H9 (cell line): ENCODE results near the gene DHRS2. TPM values are rescaled to one million over a fixed set of nuclear protein-coding genes. Genes with fewer than 3 reads are reported as not detected.

Experiments
- DNase-seq: peaks from one replicate; pipeline ENCODE4 v3.0.0-alpha.2; 2017
- H2AFZ ChIP-seq: one replicate; pipeline ENCODE4 v1.6.1; 2013; ENCODE audit warnings: mild to moderate bottlenecking, low read length, control low read depth, moderate library complexity
- H2AK5ac ChIP-seq: 2 replicates; pipeline ENCODE4 v1.6.1; 2013; ENCODE audit warnings: low read length, control low read depth, mixed read lengths; ENCODE audit not compliant: insufficient read length
- H2BK120ac ChIP-seq: one replicate; pipeline ENCODE4 v1.6.1; 2013; ENCODE audit warnings: low read depth, mild to moderate bottlenecking, low read length, control low read depth, inconsistent platforms; ENCODE audit not compliant: poor library complexity, severe bottlenecking
- H2BK12ac ChIP-seq: 2 replicates; pipeline ENCODE4 v1.6.1; 2013; ENCODE audit warnings: low read length, control low read depth, mixed read lengths, low read depth; ENCODE audit not compliant: insufficient read length
- H2BK15ac ChIP-seq: 2 replicates; pipeline ENCODE4 v1.6.1; 2013; ENCODE audit warnings: low read depth, low read length, control low read depth
- H2BK20ac ChIP-seq: one replicate; pipeline ENCODE4 v1.6.1; 2013; ENCODE audit warnings: low read depth, mild to moderate bottlenecking, low read length, control low read depth, inconsistent platforms; ENCODE audit not compliant: poor library complexity, severe bottlenecking
- H2BK5ac ChIP-seq: 2 replicates; pipeline ENCODE4 v1.6.1; 2013; ENCODE audit warnings: low read length, control low read depth, mixed read lengths; ENCODE audit not compliant: insufficient read length
- H3K14ac ChIP-seq: 2 replicates; pipeline ENCODE4 v1.6.1; 2013; ENCODE audit warnings: low read length, control low read depth; ENCODE audit not compliant: insufficient read depth
- H3K18ac ChIP-seq: 2 replicates; pipeline ENCODE4 v1.6.1; 2013; ENCODE audit warnings: low read depth, mild to moderate bottlenecking, mixed read lengths, low read length, control low read depth; ENCODE audit not compliant: insufficient read length
- H3K23ac ChIP-seq: 2 replicates; pipeline ENCODE4 v1.6.1; 2013; ENCODE audit warnings: low read length, control low read depth, mixed read lengths, low read depth; ENCODE audit not compliant: insufficient read length
- H3K23me2 ChIP-seq: 2 replicates; pipeline ENCODE4 v1.6.1; 2013; ENCODE audit warnings: low read depth, mild to moderate bottlenecking, mixed read lengths, low read length, control low read depth; ENCODE audit not compliant: insufficient read length, poor library complexity, severe bottlenecking
- H3K27ac ChIP-seq: 2 replicates; pipeline ENCODE4 v1.5.1; 2013; ENCODE audit warnings: low read length, control low read depth, mixed read lengths, low read depth; ENCODE audit not compliant: insufficient read length
- H3K27me3 ChIP-seq: 2 replicates; pipeline ENCODE4 v1.6.1; 2013; ENCODE audit warnings: low read length, control low read depth, inconsistent platforms; ENCODE audit not compliant: insufficient read depth
- H3K4ac ChIP-seq: 2 replicates; pipeline ENCODE4 v1.6.1; 2013; ENCODE audit warnings: low read depth, mild to moderate bottlenecking, control low read depth, inconsistent platforms, low read length, moderate library complexity
- H3K4me1 ChIP-seq: 2 replicates; pipeline ENCODE4 v1.6.1; 2013; ENCODE audit warnings: low read length, control low read depth, inconsistent platforms; ENCODE audit not compliant: insufficient read depth
- H3K4me2 ChIP-seq: 2 replicates; pipeline ENCODE4 v1.6.1; 2013; ENCODE audit warnings: low read length, control low read depth, mixed read lengths; ENCODE audit not compliant: insufficient read length, insufficient read depth
- H3K56ac ChIP-seq: 2 replicates; pipeline ENCODE4 v1.6.1; 2013; ENCODE audit warnings: low read depth, mild to moderate bottlenecking, mixed read lengths, low read length, control low read depth; ENCODE audit not compliant: insufficient read length
- H3K79me1 ChIP-seq: 2 replicates; pipeline ENCODE4 v1.6.1; 2013; ENCODE audit warnings: low read depth, mild to moderate bottlenecking, moderate library complexity, low read length, control low read depth, inconsistent platforms; ENCODE audit not compliant: insufficient read depth, poor library complexity, severe bottlenecking
- H3K79me2 ChIP-seq: 2 replicates; pipeline ENCODE4 v1.6.1; 2013; ENCODE audit warnings: low read length, control low read depth, inconsistent platforms; ENCODE audit not compliant: insufficient read depth
- H3K9ac ChIP-seq: 2 replicates; pipeline ENCODE4 v1.6.1; 2013; ENCODE audit warnings: low read length, control low read depth, mixed read lengths; ENCODE audit not compliant: insufficient read length; ENCODE audit errors: extremely low read depth
- H3K9me3 ChIP-seq: one replicate; pipeline ENCODE4 v1.6.1; 2013; ENCODE audit warnings: low read depth, low read length, inconsistent platforms; ENCODE audit not compliant: control insufficient read depth
- H3T11ph ChIP-seq: one replicate; pipeline ENCODE4 v1.6.1; 2013; ENCODE audit warnings: mild to moderate bottlenecking, low read length, control low read depth, inconsistent platforms
- H4K20me1 ChIP-seq: one replicate; pipeline ENCODE4 v1.6.1; 2013; ENCODE audit not compliant: control insufficient read depth, insufficient read length, insufficient read depth
- H4K5ac ChIP-seq: 2 replicates; pipeline ENCODE4 v1.6.1; 2013; ENCODE audit warnings: low read depth, mild to moderate bottlenecking, mixed read lengths, low read length, control low read depth; ENCODE audit not compliant: insufficient read length
- H4K8ac ChIP-seq: replicated peaks from 2 replicates; pipeline ENCODE4 v1.6.1; 2013; ENCODE audit warnings: low read length, control low read depth, mixed read lengths, low read depth; ENCODE audit not compliant: insufficient read length
- H4K91ac ChIP-seq: 2 replicates; pipeline ENCODE4 v1.6.1; 2013; ENCODE audit warnings: low read depth, mild to moderate bottlenecking, moderate library complexity, mixed read lengths, low read length, control low read depth; ENCODE audit not compliant: insufficient read length
- H3K27ac Mint-ChIP-seq, 3 experiments: 2 replicates in 2 of 3; 3 replicates in 1 of 3; pipeline ENCODE4 v1.8.0; 2020 to 2021; ENCODE audit warnings: mixed read lengths in 3 of 3, mild to moderate bottlenecking in 1 of 3, moderate library complexity in 1 of 3
- H3K27me3 Mint-ChIP-seq: 2 replicates; pipeline ENCODE4 v1.8.0; 2021; ENCODE audit warnings: low read depth, mild to moderate bottlenecking, moderate library complexity, mixed read lengths
- H3K36me3 Mint-ChIP-seq, 3 experiments: 2 replicates in 2 of 3; 3 replicates in 1 of 3; pipeline ENCODE4 v1.8.0; 2020 to 2021; ENCODE audit warnings: low read depth in 3 of 3, mixed read lengths in 3 of 3; ENCODE audit not compliant: insufficient read depth in 1 of 3
- H3K4me1 Mint-ChIP-seq, 2 experiments: 2 replicates each; pipeline ENCODE4 v1.8.0; 2020; ENCODE audit warnings: mixed read lengths in 2 of 2
- H3K4me3 Mint-ChIP-seq, 2 experiments: 2 replicates in 1 of 2; 3 replicates in 1 of 2; pipeline ENCODE4 v1.8.0; 2020 to 2021; ENCODE audit warnings: mild to moderate bottlenecking in 2 of 2, mixed read lengths in 2 of 2, moderate library complexity in 1 of 2
- H3K9me3 Mint-ChIP-seq, 2 experiments: 2 replicates in 1 of 2; 3 replicates in 1 of 2; pipeline ENCODE4 v1.8.0; 2020; ENCODE audit warnings: mild to moderate bottlenecking in 2 of 2, mixed read lengths in 2 of 2, moderate library complexity in 1 of 2
- CTCF ChIP-seq: fragments of 200-600 bp; sonication (generic); conservative IDR thresholded peaks from 3 replicates; pipeline ENCODE4 v1.8.0; 2021; ENCODE audit warnings: antibody characterized with exemption, mild to moderate bottlenecking
- WGBS: extraction: QIAGEN DNeasy Blood & Tissue Kit; methylation state at CpG from one replicate; pipeline ENCODE4 v1.1.7; 2013; ENCODE audit warnings: missing lambda C conversion rate, low lambda C conversion rate, mixed read lengths; ENCODE audit not compliant: insufficient read length; ENCODE audit errors: extremely low coverage; 5-methylcytosine and 5-hydroxymethylcytosine counted together
- total RNA-seq: library from RNA; stranded (reverse); gene quantifications from 2 replicates; pipeline ENCODE4 v1.2.1, GENCODE V29; 2021

DHRS2 gene
- total RNA-seq, 1 experiment from 2014 or later = 0.66 TPM

GRCh38 chr14:23665302-23666016 lies 29.3 kb downstream of the DHRS2 start:
- no peaks in the 10 kb centered on the region for H3K9me3 ChIP-seq
- H3K36me3 Mint-ChIP-seq = peaks cover 0 to 4% (median 0%) of the 10 kb centered on the region in 3 experiments; a peak in 1 of 7 replicates
- peaks cover 0 to 37% of the 10 kb centered on the region in 2 experiments; a peak in 2 of 5 replicates for H3K9me3 Mint-ChIP-seq
- H2AK5ac ChIP-seq = no peak overlapping the region
- H3K79me1 ChIP-seq = no peaks in the 10 kb centered on the region
- H3K14ac ChIP-seq = no peak overlapping the region
- DNase-seq = no peak
- no peak overlapping the region for H3K18ac ChIP-seq
- H3K27me3 Mint-ChIP-seq = peaks cover 5% of the 10 kb centered on the region
- no peaks in the 10 kb centered on the region for H3K4me1 ChIP-seq
- no peak overlapping the region for H4K5ac ChIP-seq
- H3K27ac ChIP-seq = no peak overlapping the region
- no peak overlapping the region for H3K4me3 Mint-ChIP-seq
- no peak for TF ChIP-seq CTCF
- no peak overlapping the region for H4K8ac ChIP-seq
- H3K23me2 ChIP-seq = no peaks in the 10 kb centered on the region
- H3K4ac ChIP-seq = no peak overlapping the region
- no peak overlapping the region for H4K91ac ChIP-seq
- no peaks in the 10 kb centered on the region for H3K79me2 ChIP-seq
- H3K4me1 Mint-ChIP-seq = peaks cover 0 to under 1% of the 10 kb centered on the region in 2 experiments; a peak in 1 of 4 replicates
- H2BK5ac ChIP-seq = no peak overlapping the region
- no peak overlapping the region for H3K23ac ChIP-seq
- no peak overlapping the region for H2BK12ac ChIP-seq
- H2BK20ac ChIP-seq = no peak overlapping the region
- H3K27me3 ChIP-seq = no peaks in the 10 kb centered on the region
- no peak overlapping the region for H3K9ac ChIP-seq
- H2BK15ac ChIP-seq = no peak overlapping the region
- H4K20me1 ChIP-seq = no peaks in the 10 kb centered on the region
- WGBS = no CpG with 5 or more reads among the region's 4 CpGs
- H2AFZ ChIP-seq = no peak overlapping the region
- no peak overlapping the region; a peak in 1 of 7 replicates for H3K27ac Mint-ChIP-seq
- no peak overlapping the region for H3T11ph ChIP-seq
- H3K4me2 ChIP-seq = no peak overlapping the region
- H3K56ac ChIP-seq = no peak overlapping the region
- no peak overlapping the region for H2BK120ac ChIP-seq
